ENCODE results near the gene SPEG.

DNA sequence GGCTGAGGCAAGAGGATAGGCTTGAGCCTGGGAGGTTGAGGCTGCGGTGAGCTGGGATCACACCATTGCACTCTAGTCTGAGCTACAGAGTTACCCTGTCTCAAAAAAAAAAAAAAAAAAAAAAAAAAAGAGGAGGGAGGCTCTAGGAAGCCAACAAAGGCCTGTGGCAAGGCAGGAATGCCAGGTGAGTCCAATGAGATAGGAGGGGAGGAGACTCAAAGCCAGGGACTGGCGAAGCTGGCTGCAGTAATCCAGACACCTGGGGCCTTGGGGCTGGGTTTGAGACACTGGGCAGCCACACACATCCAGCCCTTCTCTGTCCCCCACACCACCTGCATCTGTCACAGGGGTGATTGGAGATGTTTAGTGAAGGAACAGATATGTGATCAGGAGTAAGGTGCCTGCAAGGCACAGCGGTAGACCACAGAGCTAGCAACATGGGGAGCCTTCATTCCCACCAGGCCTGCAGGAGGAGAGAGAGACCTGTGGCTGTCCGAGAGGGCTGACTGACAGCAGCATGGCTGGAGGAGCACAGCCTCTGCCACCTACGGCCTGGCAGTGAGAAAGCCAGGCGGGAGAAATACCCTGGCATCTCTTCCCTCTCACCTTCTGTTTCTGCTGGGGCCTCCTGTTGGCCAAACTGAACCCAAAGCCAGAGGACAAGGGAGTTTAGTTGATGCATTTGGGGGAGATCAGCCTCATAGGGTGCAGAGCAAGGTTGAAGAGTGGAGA is 99.5 kb downstream of the SPEG start:
- TF ChIP-seq, protein P1, sequence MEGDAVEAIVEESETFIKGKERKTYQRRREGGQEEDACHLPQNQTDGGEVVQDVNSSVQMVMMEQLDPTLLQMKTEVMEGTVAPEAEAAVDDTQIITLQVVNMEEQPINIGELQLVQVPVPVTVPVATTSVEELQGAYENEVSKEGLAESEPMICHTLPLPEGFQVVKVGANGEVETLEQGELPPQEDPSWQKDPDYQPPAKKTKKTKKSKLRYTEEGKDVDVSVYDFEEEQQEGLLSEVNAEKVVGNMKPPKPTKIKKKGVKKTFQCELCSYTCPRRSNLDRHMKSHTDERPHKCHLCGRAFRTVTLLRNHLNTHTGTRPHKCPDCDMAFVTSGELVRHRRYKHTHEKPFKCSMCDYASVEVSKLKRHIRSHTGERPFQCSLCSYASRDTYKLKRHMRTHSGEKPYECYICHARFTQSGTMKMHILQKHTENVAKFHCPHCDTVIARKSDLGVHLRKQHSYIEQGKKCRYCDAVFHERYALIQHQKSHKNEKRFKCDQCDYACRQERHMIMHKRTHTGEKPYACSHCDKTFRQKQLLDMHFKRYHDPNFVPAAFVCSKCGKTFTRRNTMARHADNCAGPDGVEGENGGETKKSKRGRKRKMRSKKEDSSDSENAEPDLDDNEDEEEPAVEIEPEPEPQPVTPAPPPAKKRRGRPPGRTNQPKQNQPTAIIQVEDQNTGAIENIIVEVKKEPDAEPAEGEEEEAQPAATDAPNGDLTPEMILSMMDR (IDR thresholded peaks at IDR 0.05): no peak
- TF ChIP-seq POLR2A (IDR thresholded peaks at IDR 0.05): no peak
